Jurkat, Clone E6-1 (cell line): ENCODE results near the gene ARHGAP12.
"Not testable (repeated sequence)": the region's sequence is repeated elsewhere in the genome, so short reads cannot be mapped to it uniquely, and the experiment has no call there.

Experiments
- DNase-seq: peaks from one replicate; pipeline ENCODE4 v3.0.0-alpha.2; 2011; ENCODE audit warnings: low read depth, low spot score
- H3K4me3 ChIP-seq: 2 replicates; pipeline ENCODE4 v1.5.1; 2011; ENCODE audit warnings: mild to moderate bottlenecking, low read length, control low read depth, moderate library complexity

ARHGAP12 gene

GRCh38 chr10:31897506-31897905 is 31.1 kb downstream of the ARHGAP12 start:
- DNase-seq = no peak
- H3K4me3 ChIP-seq = no peak overlapping the region

DNA sequence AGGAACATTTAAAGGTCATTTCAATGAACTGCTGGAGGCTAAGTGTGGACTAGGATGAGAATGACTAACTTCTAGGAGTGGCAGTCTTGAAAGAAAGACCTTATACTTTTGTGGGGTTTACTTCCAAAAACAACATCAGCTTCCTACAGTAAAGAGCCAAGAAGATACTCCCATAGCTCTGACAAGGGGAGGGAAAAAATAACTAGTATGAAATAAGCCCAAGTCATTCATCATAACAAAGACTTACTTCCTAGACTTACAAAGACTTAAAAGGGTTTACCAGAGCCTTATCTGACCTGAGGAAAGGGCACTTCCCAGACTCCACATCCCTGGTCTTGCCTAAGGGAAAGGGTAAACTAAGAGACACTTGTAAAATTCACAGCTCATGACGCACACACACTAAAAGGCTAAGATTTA is 31.7 kb downstream of the ARHGAP12 start:
- no peak overlapping the region for H3K4me3 ChIP-seq
- no peak for DNase-seq

- not testable (repeated sequence) for H3K4me3 ChIP-seq, DNase-seq
Measured at GRCh38 chr10:31895722-31896121, 32.9 kb downstream of the ARHGAP12 start.

DNA sequence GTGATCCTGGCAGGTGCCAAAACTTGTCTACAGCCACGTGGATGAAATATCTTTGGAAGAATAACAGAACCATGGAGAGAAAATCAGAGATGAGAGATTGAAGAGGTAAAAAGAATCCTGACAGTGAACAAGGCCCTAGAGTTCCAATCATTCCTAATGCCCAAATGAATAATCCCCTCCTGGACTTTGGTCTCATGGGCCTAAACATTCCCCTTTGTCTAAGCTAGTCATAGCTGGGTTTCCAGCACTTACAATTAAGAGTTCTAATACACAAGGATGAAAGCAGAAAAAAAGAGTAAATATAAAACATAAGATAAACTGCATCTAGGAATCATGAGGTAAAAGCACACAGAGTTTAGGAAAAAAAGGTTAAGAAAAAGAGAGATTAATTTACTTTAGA is 40.2 kb downstream of the ARHGAP12 start:
- no peak overlapping the region for H3K4me3 ChIP-seq
- DNase-seq = no peak

DNA sequence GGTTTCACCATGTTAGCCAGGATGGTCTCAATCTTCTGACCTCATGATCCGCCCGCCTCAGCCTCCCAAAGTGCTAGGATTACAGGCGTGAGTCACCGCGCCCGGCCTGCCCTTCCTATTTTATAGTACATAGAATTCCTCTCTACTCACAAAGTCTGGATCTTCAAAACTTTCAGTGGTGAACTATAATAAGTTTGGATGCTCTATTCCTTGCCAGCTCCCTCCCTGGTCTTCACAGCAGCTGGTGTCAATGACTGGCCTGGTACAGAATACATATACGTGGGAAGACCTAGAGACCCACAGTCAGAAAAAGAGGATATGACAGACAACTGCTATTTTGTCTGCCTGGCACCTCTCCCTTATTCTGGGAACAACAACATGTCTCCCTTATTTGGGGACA is 40.8 kb downstream of the ARHGAP12 start:
- DNase-seq = no peak
- no peak overlapping the region for H3K4me3 ChIP-seq

DNA sequence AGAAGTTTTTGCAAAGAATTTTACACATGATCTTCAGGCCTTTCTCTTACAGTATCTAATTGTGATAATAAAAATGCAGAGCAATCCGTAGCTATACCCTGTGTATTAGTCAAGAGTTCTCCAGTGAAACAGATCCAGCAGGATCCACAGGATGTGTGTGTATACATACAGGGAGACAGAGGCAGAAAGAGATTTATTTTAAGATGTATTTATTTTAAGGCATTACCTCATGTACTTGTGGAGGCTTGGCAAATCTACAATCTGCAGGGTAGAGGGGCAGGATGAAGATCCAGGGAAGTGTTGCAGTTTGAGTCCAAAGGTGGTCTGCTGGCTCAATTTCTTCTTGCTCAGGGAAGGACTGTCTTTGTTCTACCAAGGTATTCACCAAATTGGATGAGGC is 41.7 kb downstream of the ARHGAP12 start:
- no peak overlapping the region for H3K4me3 ChIP-seq
- DNase-seq = no peak

DNA sequence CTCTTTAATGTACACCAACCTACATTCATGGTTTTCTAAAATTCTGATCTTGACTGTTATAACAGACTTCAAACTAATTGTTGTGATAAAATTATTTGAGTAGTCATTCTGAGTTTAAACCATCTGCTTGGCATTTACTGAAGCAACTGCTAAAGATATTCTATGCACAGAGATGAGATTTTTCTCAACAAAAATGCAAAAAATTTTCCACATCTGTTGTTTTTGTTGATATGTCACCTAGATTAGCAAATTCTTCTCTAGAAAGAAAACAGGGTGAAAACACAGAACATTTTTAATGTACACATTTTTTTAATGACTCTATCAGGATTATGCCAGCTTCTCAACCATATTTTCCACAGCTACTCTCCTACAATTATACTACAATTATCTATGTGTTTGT is 42.7 kb downstream of the ARHGAP12 start:
- no peak for DNase-seq
- no peak overlapping the region for H3K4me3 ChIP-seq

DNA sequence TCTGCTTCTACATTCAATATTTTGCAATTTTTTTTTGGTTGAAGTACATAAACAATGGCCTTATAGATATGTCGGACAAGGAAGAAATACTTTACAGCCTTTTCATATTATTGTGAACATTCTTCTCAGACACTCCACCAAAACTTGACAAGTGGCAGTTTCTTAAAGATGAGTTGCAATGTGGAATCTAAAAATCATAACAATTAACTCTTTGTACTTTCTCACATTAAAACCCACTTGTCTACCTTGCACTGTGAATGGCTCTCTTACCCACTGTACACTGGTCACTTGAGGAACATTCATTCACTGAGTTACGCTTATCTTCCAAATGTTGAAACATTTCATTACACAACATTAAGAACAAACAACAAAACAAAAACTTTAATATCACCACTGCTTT is 44.2 kb downstream of the ARHGAP12 start:
- H3K4me3 ChIP-seq = no peak overlapping the region
- no peak for DNase-seq

- H3K4me3 ChIP-seq = no peak overlapping the region
- no peak for DNase-seq
Measured at GRCh38 chr10:31883397-31883796, 45.2 kb downstream of the ARHGAP12 start.

DNA sequence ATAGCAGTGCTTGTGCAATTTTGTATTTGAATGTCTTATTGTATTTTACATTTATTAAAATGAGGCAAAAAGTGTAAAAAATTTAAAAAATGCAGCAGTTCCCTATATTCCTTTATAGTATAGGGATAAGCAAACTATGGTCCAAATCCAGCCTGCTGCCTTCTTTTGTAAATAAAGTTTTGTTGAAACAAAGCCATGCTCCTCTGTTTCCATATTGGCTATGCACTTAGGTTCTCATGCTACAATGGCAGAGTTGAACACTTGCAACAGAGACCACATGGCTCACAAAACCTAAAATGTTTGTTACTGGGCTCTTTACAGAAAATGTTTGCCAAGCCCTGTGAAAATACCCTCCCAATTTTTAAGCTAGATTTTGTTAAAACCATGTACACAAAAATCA is 50.1 kb downstream of the ARHGAP12 start:
- no peak overlapping the region for H3K4me3 ChIP-seq
- no peak for DNase-seq

- no peak for DNase-seq
- H3K4me3 ChIP-seq = no peak overlapping the region
Measured at GRCh38 chr10:31876652-31877352, 51.8 kb downstream of the ARHGAP12 start.

GRCh38 chr10:31875608-31876007 is 53.0 kb downstream of the ARHGAP12 start:
- DNase-seq = no peak
- H3K4me3 ChIP-seq = no peak overlapping the region

GRCh38 chr10:31873724-31874123 is 54.9 kb downstream of the ARHGAP12 start:
- H3K4me3 ChIP-seq = no peak overlapping the region
- no peak for DNase-seq

- no peak for DNase-seq
- no peak overlapping the region for H3K4me3 ChIP-seq
Measured at GRCh38 chr10:31871266-31872065, 57.2 kb downstream of the ARHGAP12 start.

DNA sequence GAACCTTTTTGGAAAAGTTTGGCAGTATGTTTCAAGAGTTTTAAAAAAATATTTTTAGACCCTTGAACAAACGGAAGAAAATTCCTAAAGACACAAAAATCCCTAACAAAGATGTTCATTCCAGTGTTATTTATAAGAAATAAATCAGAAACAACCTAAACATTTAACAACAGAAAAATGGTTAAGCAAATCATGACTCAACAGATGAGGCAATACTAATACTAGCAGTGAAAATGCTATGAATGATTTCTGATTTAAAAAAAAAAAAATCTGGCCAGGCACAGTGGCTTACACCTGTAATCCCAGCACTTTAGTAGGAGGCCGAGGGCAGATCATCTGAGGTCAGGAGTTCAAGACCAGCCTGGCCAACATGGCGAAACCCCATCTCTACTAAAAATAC is 61.0 kb downstream of the ARHGAP12 start:
- no peak for DNase-seq
- no peak overlapping the region for H3K4me3 ChIP-seq

GRCh38 chr10:31866118-31866670 is 62.4 kb downstream of the ARHGAP12 start:
- DNase-seq = no peak
- no peak overlapping the region for H3K4me3 ChIP-seq

- no peak for DNase-seq
- H3K4me3 ChIP-seq = no peak overlapping the region
Measured at GRCh38 chr10:31864834-31865518, 63.7 kb downstream of the ARHGAP12 start.

DNA sequence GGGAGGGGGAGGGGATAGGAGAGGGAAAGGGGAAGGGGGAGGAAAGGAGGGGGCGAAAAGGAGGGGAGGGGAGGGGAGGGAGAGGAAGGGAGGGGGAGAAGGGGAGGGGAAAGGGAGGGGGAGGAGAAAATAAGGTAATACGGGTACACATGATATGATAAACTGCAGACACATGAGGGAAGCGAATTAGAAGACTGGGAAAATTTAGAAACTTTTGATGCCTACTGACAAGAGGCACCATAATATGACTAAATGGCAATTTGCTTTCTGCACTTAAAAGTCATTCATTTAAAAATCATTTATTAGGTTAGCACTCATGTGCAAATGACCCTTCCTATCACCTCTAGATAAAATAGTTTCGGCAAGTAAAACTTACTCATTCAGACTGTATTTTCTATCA is 73.6 kb downstream of the ARHGAP12 start:
- no peak for DNase-seq

GRCh38 chr10:31853629-31854028 is 75.0 kb downstream of the ARHGAP12 start:
- H3K4me3 ChIP-seq = no peak overlapping the region
- DNase-seq = no peak

More for the DNA sequence above, 73.6 kb downstream of the ARHGAP12 start:
- no peak overlapping the region for H3K4me3 ChIP-seq

DNA sequence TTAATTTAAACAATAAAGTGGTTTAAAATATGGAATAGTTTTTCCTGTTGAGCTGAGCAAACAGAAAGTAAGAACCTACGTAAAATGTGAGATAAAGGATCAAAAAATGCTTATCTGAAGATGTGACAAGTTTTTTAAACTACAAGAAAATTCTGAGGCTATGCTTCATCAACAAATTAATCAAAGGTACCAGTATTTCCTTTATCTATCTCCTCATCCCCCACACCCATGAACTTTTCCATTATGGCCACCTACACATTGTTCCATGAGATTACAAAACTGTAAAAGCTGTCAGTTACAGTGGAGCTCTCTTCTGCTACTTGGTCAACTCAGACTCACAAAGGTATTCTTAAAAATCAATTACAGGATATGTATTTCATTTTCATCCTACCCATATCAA is 77.4 kb downstream of the ARHGAP12 start:
- DNase-seq = no peak
- H3K4me3 ChIP-seq = no peak overlapping the region
